Activated CD4-positive, CD25-positive, alpha-beta regulatory T cell treated with anti-CD3 and anti-CD28 coated beads, Interleukin-2, amount 50 U/mL, for 24 hours (primary cell): Measurements from ENCODE around the gene OSBPL8.
A peak's percentile ranks its signal among the peaks of the same experiment; 100 is the strongest.
"Not testable (repeated sequence)": the region's sequence is repeated elsewhere in the genome, so short reads cannot be mapped to it uniquely, and the experiment has no call there.

Experiments used
- ATAC-seq, 2 donors: fragments of 150-1000 bp; cut with Tn5 transposase; one replicate each; pipeline ENCODE4 v1.10.0; 2021; ENCODE audit warnings: mild to moderate bottlenecking in 1 of 2, moderate library complexity in 1 of 2

Gene OSBPL8

DNA sequence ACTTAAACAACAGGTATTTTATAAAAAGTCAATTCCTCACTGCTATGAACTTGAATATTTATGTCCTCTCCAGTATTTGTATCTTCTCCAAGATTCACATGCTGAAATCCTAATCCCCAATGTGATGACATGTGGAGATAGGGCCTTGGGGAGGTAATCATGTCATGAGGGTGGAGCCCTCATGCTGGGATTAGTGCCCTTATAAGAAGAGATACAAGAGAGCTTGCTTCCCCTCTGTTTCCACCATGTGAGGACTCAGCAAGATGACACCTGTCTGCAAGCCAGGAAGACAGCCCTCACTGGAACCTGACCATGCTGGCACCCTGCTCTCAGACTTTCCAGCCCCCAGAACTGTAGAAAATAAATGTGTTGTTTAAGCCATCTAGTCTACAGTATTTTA, 36.2 kb downstream of the OSBPL8 start:
- ATAC-seq = no peak

DNA sequence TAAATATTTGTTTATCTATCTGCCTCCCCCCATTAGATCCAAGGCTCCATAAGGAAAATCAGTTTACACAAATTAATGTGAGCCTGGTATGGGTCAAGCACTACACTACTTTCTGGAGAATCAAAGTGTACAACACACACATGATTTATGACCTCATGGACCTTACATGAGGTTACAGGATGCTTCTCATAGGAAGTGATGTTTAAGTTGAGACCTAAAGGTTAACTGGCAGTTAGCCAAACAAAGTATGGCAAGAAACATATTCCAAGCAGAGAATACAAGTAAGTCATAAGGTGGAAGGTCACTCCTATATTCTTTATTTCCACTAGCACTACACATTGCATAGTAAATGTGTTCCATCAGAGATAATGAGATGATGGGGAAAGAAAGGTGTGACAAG, 39.2 kb downstream of the OSBPL8 start:
- ATAC-seq = no peak

DNA sequence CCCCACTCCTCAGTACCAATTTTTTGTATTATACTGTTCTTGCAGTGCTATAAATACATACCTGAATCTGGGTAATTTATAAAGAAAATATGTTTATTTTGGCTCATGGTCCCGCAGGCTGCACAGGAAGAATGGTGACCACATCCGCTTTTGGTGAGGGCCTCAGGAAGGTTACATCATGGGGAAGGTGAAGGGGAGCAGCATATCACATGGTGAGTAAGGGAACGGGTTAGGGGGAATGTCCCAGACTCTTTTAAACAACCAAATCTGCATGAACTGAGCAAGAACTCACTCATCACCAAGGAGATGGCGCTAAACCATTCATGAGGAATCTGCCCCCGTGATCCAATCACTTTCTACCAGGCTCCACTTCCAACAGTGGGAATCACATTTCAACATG, 40.0 kb downstream of the OSBPL8 start:
- ATAC-seq = peak; percentile 28 to 70

- no peak for ATAC-seq
Measured at GRCh38 chr12:76518699-76519098, 40.9 kb downstream of the OSBPL8 start.

DNA sequence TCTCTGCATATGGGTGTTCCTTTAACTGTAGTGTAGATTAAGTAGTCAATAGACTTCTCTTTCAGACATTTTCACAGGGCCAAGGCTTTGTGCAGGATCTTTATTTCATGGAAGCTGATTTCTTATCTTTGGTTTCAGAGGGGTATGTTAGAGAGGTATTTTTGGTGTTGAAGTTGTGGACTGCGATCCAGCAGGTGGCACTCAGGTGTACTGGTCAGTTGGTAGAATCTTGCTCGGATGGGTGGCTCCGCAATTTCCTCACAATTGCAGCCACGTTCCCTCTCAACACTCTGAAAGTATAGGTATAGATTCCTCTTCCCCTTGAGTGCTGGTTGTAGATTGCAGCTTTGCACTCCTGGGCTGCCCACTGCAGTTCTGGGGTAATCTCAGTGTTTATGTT, 44.3 kb downstream of the OSBPL8 start:
- ATAC-seq = no peak

DNA sequence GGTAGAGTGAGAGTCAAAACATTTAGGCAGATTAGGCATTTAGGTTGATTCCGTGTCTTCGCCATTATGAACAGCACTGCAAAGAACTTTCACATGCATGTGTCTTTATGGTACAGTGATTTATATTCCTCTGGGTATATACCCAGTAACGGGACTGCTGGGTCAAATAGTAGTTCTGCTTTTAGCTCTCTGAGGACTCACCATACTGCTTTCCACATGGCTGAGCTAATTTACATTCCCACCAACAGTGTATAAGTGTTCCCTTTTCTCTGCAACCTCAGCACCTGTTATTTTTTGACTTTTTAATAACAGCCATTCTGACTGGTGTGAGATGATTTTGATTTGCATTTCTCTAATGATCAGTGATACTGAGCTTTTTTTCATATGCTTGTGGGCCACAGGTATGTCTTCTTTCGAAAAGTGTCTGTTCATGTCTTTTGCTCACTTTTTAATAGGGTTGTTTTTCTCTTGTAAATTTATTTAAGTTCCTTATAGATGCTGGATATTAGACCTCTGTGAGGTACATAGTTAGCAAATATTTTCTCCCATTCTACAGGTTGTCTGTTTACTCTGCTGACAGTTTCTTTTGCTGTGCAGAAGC, 48.4 kb downstream of the OSBPL8 start:
- peak; percentile 33 to 38 for ATAC-seq

- peak; percentile 35 to 49 for ATAC-seq
Measured at GRCh38 chr12:76508128-76508980, 51.2 kb downstream of the OSBPL8 start.

- no peak for ATAC-seq
Measured at GRCh38 chr12:76506149-76506548, 53.4 kb downstream of the OSBPL8 start.

- no peak for ATAC-seq
Measured at GRCh38 chr12:76505050-76505449, 54.5 kb downstream of the OSBPL8 start.

GRCh38 chr12:76504606-76505005, 55.0 kb downstream of the OSBPL8 start:
- no peak for ATAC-seq

- ATAC-seq = no peak
Measured at GRCh38 chr12:76503957-76504356, 55.6 kb downstream of the OSBPL8 start.

DNA sequence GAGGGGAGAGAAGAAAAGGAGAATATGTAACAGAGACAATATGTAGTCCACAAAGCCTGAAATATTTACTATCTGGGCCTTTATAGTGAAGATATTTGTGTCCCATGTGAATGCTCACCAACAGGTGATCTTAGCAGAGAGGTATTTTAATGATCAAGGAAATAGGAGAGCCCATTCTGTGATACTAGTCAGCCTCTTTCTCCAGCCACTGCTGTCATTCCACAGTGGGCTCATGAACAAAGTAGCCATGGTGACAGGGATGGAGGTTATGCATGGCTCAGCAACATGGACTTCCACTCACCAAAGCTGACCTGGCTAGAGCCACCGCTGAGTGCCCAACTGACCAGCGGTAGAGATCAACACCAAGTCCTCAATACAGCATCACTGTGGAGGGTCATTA, 58.2 kb downstream of the OSBPL8 start:
- no peak for ATAC-seq

DNA sequence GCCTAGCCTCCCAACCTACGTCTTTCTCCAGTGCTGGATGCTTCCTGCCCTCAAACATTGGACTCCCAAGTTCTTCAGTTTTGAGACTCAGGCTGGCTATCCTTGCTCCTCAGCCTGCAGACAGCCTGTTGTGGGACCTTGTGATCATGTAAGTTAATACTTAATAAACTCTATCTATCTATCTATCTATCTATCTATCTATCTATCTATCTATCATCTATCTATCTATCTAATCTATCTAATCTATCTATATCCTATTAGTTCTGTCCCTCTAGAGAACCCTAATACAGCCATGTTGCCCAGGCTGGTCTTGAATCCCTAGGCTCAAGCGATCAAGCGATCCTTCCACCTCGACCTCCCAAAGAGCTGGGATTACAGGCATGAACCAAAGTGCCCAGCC, 60.4 kb downstream of the OSBPL8 start:
- ATAC-seq = not testable (repeated sequence)

GRCh38 chr12:76495556-76495955, 64.0 kb downstream of the OSBPL8 start:
- no peak for ATAC-seq

GRCh38 chr12:76491292-76491691, 68.3 kb downstream of the OSBPL8 start:
- no peak for ATAC-seq

DNA sequence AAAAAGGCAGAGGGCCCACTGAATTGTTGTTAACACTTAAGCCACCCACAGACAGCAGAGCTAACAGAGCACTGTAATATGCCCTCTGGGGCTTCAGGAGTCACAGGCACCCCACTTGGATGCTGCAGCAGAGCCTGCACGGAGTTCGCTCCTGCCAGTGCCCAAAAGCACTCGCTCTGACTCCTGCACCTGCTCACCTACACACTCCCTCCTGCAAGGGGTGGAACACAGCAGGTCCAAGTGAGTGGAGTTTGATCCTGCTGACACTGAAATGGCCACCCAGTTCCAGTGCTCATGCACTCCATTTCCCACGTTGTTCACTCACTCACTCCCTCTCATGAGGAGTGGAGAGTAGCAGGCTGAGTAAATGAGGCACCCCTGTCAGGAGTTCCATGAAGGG, 68.8 kb downstream of the OSBPL8 start:
- ATAC-seq = no peak

DNA sequence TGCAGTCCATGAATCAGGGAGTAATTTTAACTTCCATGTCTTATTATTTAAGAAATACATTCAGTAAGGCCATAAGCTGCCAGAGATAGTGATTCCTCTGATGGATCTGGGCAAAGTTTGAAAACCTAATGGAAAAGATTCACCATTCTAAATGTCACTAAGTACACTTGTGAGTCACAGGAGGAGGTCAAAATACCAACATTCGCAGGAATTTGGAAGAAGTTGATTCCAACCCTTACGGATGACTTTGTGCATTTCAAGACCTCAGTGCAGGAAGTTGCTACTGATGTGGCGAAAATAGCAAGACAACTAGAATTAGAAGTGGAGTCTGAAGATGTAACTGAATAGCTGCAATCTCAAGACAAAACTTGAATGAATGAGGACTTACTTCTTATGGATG, 69.8 kb downstream of the OSBPL8 start:
- no peak for ATAC-seq

GRCh38 chr12:76486011-76486410, 73.6 kb downstream of the OSBPL8 start:
- no peak for ATAC-seq

GRCh38 chr12:76480796-76481195, 78.8 kb downstream of the OSBPL8 start:
- ATAC-seq = no peak

DNA sequence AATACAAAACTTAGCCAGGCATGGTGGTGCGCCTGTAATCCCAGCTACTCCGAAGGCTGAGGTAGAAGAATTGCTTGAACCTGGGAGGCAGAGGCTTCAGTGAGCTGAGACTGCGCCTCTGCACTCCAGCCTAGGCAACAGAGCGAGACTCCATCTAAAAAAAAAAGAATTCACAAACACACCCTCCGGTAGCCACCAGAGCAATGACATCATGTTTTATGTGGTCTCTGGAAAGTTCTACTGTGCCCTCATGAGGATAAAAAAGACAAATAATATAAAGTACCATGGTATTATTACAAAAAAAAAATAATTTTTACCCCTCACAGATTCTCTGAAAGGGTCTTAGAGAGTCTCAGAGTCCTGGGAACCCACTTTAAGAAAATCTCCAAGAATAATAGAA, 81.5 kb downstream of the OSBPL8 start:
- ATAC-seq = no peak

- not testable (repeated sequence) for ATAC-seq
Measured at GRCh38 chr12:76472862-76473261, 86.7 kb downstream of the OSBPL8 start.

- no peak for ATAC-seq
Measured at GRCh38 chr12:76471579-76471978, 88.0 kb downstream of the OSBPL8 start.

DNA sequence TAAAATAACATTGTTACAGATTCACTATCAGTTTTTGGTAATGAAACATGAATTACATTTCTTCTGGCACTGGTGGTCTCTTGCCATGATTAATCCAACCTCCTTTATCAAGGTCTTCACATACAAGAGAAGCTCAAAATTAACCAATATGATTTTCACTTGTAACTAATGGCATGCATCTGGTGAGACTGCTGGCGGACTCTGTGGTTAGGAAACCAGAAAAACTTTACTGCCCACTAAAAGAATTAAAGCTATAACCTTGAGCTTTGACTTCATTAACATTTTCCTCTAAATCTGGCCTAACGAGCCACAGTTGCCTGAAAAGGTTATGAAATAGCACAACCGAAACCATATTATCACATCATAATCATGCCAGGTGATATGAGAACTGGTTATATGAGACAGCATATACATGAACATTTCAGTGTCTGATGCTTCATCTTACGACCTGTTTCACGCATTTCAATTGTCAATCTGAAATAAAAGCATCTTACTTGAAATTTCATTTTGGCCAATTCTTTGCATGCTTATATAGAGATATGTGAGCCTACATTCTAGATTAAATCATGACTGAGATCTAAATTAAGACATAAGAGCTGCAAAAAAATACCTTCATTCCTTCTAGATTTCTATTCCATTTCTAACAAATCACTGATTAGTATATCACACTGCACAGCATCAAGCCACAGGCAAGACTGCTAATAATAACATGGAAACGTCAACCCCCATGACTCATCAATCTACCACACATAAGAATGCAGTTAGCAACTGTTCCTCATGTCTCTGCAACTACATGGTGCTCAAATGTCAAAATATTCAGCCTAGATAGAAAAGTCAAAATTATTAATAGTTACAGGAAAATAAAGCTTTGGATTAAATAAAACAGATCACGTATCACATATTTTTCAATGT, 89.3 kb downstream of the OSBPL8 start:
- peak; percentile 89 to 94 for ATAC-seq
